ENCODE measurements around the gene SUPT20H.

Gene SUPT20H

GRCh38 chr13:36981156-36981743 is 78.2 kb downstream of the SUPT20H start:
- peak; percentile 75 for DNase-seq (ENCODE audit: low read depth, low spot score)
- H3K9ac ChIP-seq (ENCODE audit: insufficient read length) = peak overlapping the region; percentile 47
- H3K9me3 ChIP-seq (ENCODE audit: low read depth, low read length) = no peaks in the 10 kb centered on the region
- H3K36me3 ChIP-seq (ENCODE audit: insufficient read depth, low read length) = peaks cover 76% of the 10 kb centered on the region
- H3K27ac ChIP-seq = peak overlapping the region; percentile 95
- H3K4me3 ChIP-seq = peak overlapping the region; percentile 34; the same call in 1 of the 2 replicates
- no peak for TF ChIP-seq POLR2AphosphoS5 (IDR thresholded peaks at IDR 0.05; ENCODE audit: borderline replicate concordance, low read depth, low read length)
- TF ChIP-seq FOXP2 (optimal IDR thresholded peaks at IDR 0.05; ENCODE audit: control extremely low read depth, extremely low read length, insufficient read depth) = no peak
- no peak for TF ChIP-seq EZH2 (IDR thresholded peaks at IDR 0.05)

GRCh38 chr13:36979361-36980050 is 80.0 kb downstream of the SUPT20H start:
- peaks cover 9% of the 10 kb centered on the region for H3K9me3 ChIP-seq (ENCODE audit: low read depth, low read length)
- H3K9ac ChIP-seq (ENCODE audit: insufficient read length) = no peak overlapping the region
- no peak overlapping the region for H3K4me3 ChIP-seq
- DNase-seq (ENCODE audit: low read depth, low spot score) = no peak
- no peak for TF ChIP-seq POLR2AphosphoS5 (IDR thresholded peaks at IDR 0.05; ENCODE audit: borderline replicate concordance, low read depth, low read length)
- no peak for TF ChIP-seq EZH2 (IDR thresholded peaks at IDR 0.05)
- no peak for TF ChIP-seq FOXP2 (optimal IDR thresholded peaks at IDR 0.05; ENCODE audit: control extremely low read depth, extremely low read length, insufficient read depth)
- H3K27ac ChIP-seq = no peak overlapping the region
- peaks cover 77% of the 10 kb centered on the region for H3K36me3 ChIP-seq (ENCODE audit: insufficient read depth, low read length)

- Histone ChIP-seq H3K9me3 (ENCODE audit: low read depth, low read length) (peaks cover 17% of the 10 kb centered on the region), H3K27ac (no peak overlapping the region), H3K4me3 (no peak overlapping the region), H3K9ac (ENCODE audit: insufficient read length) (no peak overlapping the region), H3K36me3 (ENCODE audit: insufficient read depth, low read length) (peaks cover 88% of the 10 kb centered on the region)
- DNase-seq (ENCODE audit: low read depth, low spot score) = no peak
- TF ChIP-seq EZH2 (IDR thresholded peaks at IDR 0.05) (no peak), POLR2AphosphoS5 (IDR thresholded peaks at IDR 0.05; ENCODE audit: borderline replicate concordance, low read depth, low read length) (no peak), FOXP2 (optimal IDR thresholded peaks at IDR 0.05; ENCODE audit: control extremely low read depth, extremely low read length, insufficient read depth) (no peak)
Measured at GRCh38 chr13:36975172-36975571, 84.3 kb downstream of the SUPT20H start.

- Histone ChIP-seq H3K9me3 (ENCODE audit: low read depth, low read length) (peaks cover 17% of the 10 kb centered on the region), H3K27ac (no peak overlapping the region), H3K4me3 (no peak overlapping the region), H3K36me3 (ENCODE audit: insufficient read depth, low read length) (peaks cover 83% of the 10 kb centered on the region), H3K9ac (ENCODE audit: insufficient read length) (no peak overlapping the region)
- TF ChIP-seq POLR2AphosphoS5 (IDR thresholded peaks at IDR 0.05; ENCODE audit: borderline replicate concordance, low read depth, low read length) (no peak), EZH2 (IDR thresholded peaks at IDR 0.05) (no peak), FOXP2 (optimal IDR thresholded peaks at IDR 0.05; ENCODE audit: control extremely low read depth, extremely low read length, insufficient read depth) (no peak)
- DNase-seq (ENCODE audit: low read depth, low spot score) = no peak
Measured at GRCh38 chr13:36973621-36974295, 85.7 kb downstream of the SUPT20H start.

- Histone ChIP-seq H3K9me3 (ENCODE audit: low read depth, low read length) (peaks cover 17% of the 10 kb centered on the region), H3K9ac (ENCODE audit: insufficient read length) (no peak overlapping the region), H3K36me3 (ENCODE audit: insufficient read depth, low read length) (peaks cover 85% of the 10 kb centered on the region), H3K27ac (no peak overlapping the region), H3K4me3 (no peak overlapping the region)
- DNase-seq (ENCODE audit: low read depth, low spot score) = no peak
- TF ChIP-seq POLR2AphosphoS5 (IDR thresholded peaks at IDR 0.05; ENCODE audit: borderline replicate concordance, low read depth, low read length) (no peak), FOXP2 (optimal IDR thresholded peaks at IDR 0.05; ENCODE audit: control extremely low read depth, extremely low read length, insufficient read depth) (no peak), EZH2 (IDR thresholded peaks at IDR 0.05) (no peak)
Measured at GRCh38 chr13:36973009-36973408, 86.5 kb downstream of the SUPT20H start.

GRCh38 chr13:36966404-36966803 is 93.1 kb downstream of the SUPT20H start:
- H3K9ac ChIP-seq (ENCODE audit: insufficient read length) = no peak overlapping the region
- no peak overlapping the region for H3K27ac ChIP-seq
- peaks cover 81% of the 10 kb centered on the region for H3K36me3 ChIP-seq (ENCODE audit: insufficient read depth, low read length)
- H3K9me3 ChIP-seq (ENCODE audit: low read depth, low read length) = no peaks in the 10 kb centered on the region
- no peak overlapping the region for H3K4me3 ChIP-seq
- no peak for DNase-seq (ENCODE audit: low read depth, low spot score)
- TF ChIP-seq FOXP2 (optimal IDR thresholded peaks at IDR 0.05; ENCODE audit: control extremely low read depth, extremely low read length, insufficient read depth) (no peak), POLR2AphosphoS5 (IDR thresholded peaks at IDR 0.05; ENCODE audit: borderline replicate concordance, low read depth, low read length) (no peak), EZH2 (IDR thresholded peaks at IDR 0.05) (no peak)

GRCh38 chr13:36965767-36966166 is 93.7 kb downstream of the SUPT20H start:
- Histone ChIP-seq H3K9ac (ENCODE audit: insufficient read length) (no peak overlapping the region), H3K4me3 (no peak overlapping the region), H3K27ac (no peak overlapping the region), H3K9me3 (ENCODE audit: low read depth, low read length) (no peaks in the 10 kb centered on the region), H3K36me3 (ENCODE audit: insufficient read depth, low read length) (peaks cover 80% of the 10 kb centered on the region)
- TF ChIP-seq EZH2 (IDR thresholded peaks at IDR 0.05) (no peak), FOXP2 (optimal IDR thresholded peaks at IDR 0.05; ENCODE audit: control extremely low read depth, extremely low read length, insufficient read depth) (no peak), POLR2AphosphoS5 (IDR thresholded peaks at IDR 0.05; ENCODE audit: borderline replicate concordance, low read depth, low read length) (no peak)
- no peak for DNase-seq (ENCODE audit: low read depth, low spot score)

- Histone ChIP-seq H3K27ac (no peak overlapping the region), H3K4me3 (no peak overlapping the region), H3K9ac (ENCODE audit: insufficient read length) (no peak overlapping the region), H3K9me3 (ENCODE audit: low read depth, low read length) (no peaks in the 10 kb centered on the region), H3K36me3 (ENCODE audit: insufficient read depth, low read length) (peaks cover 83% of the 10 kb centered on the region)
- no peak for DNase-seq (ENCODE audit: low read depth, low spot score)
- TF ChIP-seq POLR2AphosphoS5 (IDR thresholded peaks at IDR 0.05; ENCODE audit: borderline replicate concordance, low read depth, low read length) (no peak), EZH2 (IDR thresholded peaks at IDR 0.05) (no peak), FOXP2 (optimal IDR thresholded peaks at IDR 0.05; ENCODE audit: control extremely low read depth, extremely low read length, insufficient read depth) (no peak)
Measured at GRCh38 chr13:36959456-36960116, 99.9 kb downstream of the SUPT20H start.

All from SK-N-MC (cell line).